Activated T-helper 2 cell treated with anti-CD3 and anti-CD28 coated beads, Interferon-gamma antibody, Interleukin-2, Interleukin-4, amounts not matched to agents 10 μg/mL and 5 μg/mL and 100 μg/mL, durations not matched to agents 14 hours and 24 hours and 36 hours (primary cell): ENCODE results near the gene OR10A2. TPM values are rescaled to one million over a fixed set of nuclear protein-coding genes. Genes with fewer than 3 reads are reported as not detected.

Source experiments
- DNase-seq: peaks from one replicate; pipeline ENCODE4 v3.0.0; 2021; ENCODE audit warnings: low spot score
- H3K27ac Mint-ChIP-seq: one replicate; pipeline ENCODE4 v1.8.0; 2021; ENCODE audit warnings: mixed read lengths
- H3K27me3 Mint-ChIP-seq: one replicate; pipeline ENCODE4 v1.8.0; 2021; ENCODE audit warnings: low read depth, mixed read lengths
- H3K36me3 Mint-ChIP-seq: one replicate; pipeline ENCODE4 v1.8.0; 2021; ENCODE audit warnings: low read depth, mixed read lengths
- H3K4me1 Mint-ChIP-seq: one replicate; pipeline ENCODE4 v1.8.0; 2021; ENCODE audit warnings: low read depth, mixed read lengths
- H3K4me3 Mint-ChIP-seq: one replicate; pipeline ENCODE4 v1.8.0; 2021; ENCODE audit warnings: low read depth, mild to moderate bottlenecking, moderate library complexity, mixed read lengths
- H3K9me3 Mint-ChIP-seq: one replicate; pipeline ENCODE4 v1.8.0; 2021; ENCODE audit warnings: mixed read lengths
- intact Hi-C: fragments of 100-400 bp; cut with micrococcal nuclease; formaldehyde crosslinking; loops from one replicate; pipeline ENCODE4 v1.15.1; 2023
- total RNA-seq: library from RNA; stranded (reverse); gene quantifications from 2 replicates; pipeline ENCODE4 v1.2.3, GENCODE V29; 2022

OR10A2 gene, protein sequence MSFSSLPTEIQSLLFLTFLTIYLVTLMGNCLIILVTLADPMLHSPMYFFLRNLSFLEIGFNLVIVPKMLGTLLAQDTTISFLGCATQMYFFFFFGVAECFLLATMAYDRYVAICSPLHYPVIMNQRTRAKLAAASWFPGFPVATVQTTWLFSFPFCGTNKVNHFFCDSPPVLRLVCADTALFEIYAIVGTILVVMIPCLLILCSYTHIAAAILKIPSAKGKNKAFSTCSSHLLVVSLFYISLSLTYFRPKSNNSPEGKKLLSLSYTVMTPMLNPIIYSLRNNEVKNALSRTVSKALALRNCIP
- 0.02 TPM in 1 of 2 replicates, not detected in the other for total RNA-seq

DNA sequence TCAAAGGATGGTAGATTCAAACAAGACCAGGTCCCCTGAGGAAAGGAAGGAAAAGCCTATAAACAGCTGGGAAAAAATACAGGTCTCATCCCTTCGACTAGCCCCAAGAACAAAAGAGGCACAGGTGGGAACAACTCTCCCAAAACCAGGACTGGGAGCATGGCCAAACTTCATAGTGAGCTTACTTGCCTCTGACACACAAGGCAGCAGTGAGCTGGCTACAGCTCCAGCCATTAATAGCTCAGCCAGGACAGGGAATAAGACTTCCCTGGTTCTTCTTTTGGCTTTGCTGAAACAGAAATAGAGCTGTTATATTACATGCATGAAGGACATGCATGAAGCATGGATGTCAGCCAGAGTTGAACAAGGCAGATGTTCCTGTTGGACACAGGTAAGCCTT is at the start of gene OR10A2:
Gene OR10A2, plus strand, starts transcription at position 97 of the 400 bp plus-strand sequence. CDS start 6,698 bp downstream, outside the sequence.
- H3K27ac Mint-ChIP-seq = no peak within 1 kb of the TSS
- H3K4me1 Mint-ChIP-seq = no peaks in the 10 kb centered on the region
- no peak within 1 kb of the TSS for H3K4me3 Mint-ChIP-seq
- no peak for DNase-seq
- H3K27me3 Mint-ChIP-seq = peaks cover 10% of the 10 kb centered on the region
- H3K36me3 Mint-ChIP-seq = no peaks in the 10 kb centered on the region
- intact Hi-C loops = no loop called here
- H3K9me3 Mint-ChIP-seq = peaks cover 7% of the 10 kb centered on the region

DNA sequence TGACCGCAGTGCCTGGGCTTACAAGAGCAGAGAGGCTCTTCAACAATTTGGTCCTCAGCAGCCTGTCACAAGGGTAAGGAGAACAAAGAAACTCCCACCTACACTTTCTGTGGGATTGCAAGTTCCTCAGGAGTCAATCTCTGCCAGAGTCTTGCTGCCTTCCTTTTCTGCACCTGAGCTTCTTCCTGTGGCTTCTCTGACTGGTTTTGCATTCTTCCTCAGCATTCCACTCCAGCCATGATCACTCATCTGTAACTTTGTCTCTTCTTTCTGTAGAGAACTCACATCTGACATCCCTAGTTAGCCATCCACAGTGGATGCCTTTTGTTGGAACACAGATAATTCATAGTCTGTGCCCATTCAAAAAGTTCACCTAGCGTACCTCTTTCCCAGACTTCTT is 49.2 kb upstream of the OR10A2 start:
- Mint-ChIP-seq H3K4me1 (peaks cover 1% of the 10 kb centered on the region), H3K27ac (no peak overlapping the region), H3K36me3 (no peaks in the 10 kb centered on the region), H3K4me3 (no peak overlapping the region), H3K9me3 (no peaks in the 10 kb centered on the region), H3K27me3 (peaks cover 17% of the 10 kb centered on the region)
- DNase-seq = no peak
- intact Hi-C loops = loop anchor here (10.0 kb wide), 1 partner anchor 181 kb away; no protein-coding TSS in a partner anchor

DNA sequence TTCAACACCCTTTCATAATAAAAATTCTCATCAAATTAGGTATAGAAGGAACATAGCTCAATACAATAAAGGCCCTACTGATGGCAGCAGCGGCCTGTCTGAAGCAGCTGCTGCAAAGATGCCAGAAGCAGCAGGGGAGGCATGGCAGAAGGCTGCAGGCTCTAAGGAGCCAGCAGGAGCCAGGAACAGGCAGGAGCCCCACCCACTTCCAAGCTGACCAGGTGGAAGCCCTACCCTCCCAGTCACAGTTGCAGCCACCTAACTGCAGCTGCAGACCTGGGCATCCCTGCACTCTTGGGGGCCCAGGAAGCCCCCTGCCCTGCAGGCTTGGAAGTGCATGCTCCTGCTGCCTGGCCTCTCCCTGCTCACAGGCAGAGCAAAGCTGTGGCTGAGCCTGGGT is 45.2 kb upstream of the OR10A2 start:
- Mint-ChIP-seq H3K27ac (no peak overlapping the region), H3K27me3 (peaks cover 2% of the 10 kb centered on the region), H3K9me3 (peaks cover 4% of the 10 kb centered on the region), H3K4me3 (no peak overlapping the region), H3K36me3 (no peaks in the 10 kb centered on the region), H3K4me1 (no peaks in the 10 kb centered on the region)
- DNase-seq = no peak
- intact Hi-C loops = loop anchor here (10.0 kb wide), 1 partner anchor 177 kb away; no protein-coding TSS in a partner anchor

DNA sequence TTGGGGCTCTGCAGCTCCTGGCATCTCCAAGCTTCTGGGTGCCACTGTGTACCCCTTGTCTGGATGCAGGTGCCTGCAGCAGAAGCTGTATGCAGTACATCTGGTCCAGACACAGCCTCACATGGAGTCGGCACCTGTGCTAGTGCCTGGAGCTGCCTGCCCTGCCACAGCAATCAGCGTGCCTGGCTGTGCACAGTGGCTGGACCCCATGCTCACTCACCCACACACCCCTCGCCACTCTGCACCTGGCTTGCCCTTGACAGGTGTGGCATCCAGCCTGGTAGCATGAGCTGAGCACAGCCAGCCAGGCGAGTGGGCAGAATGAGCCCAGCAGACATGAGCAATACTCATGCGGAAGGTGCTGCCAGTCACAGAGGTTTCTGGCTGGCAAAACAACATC is 43.9 kb upstream of the OR10A2 start:
- H3K36me3 Mint-ChIP-seq = no peaks in the 10 kb centered on the region
- H3K9me3 Mint-ChIP-seq = peaks cover 4% of the 10 kb centered on the region
- no peak overlapping the region for H3K4me3 Mint-ChIP-seq
- no peak overlapping the region for H3K27ac Mint-ChIP-seq
- no peak for DNase-seq
- no peaks in the 10 kb centered on the region for H3K4me1 Mint-ChIP-seq
- intact Hi-C loops = loop anchor here (10.0 kb wide), 1 partner anchor 176 kb away; no protein-coding TSS in a partner anchor
- peaks cover 2% of the 10 kb centered on the region for H3K27me3 Mint-ChIP-seq

DNA sequence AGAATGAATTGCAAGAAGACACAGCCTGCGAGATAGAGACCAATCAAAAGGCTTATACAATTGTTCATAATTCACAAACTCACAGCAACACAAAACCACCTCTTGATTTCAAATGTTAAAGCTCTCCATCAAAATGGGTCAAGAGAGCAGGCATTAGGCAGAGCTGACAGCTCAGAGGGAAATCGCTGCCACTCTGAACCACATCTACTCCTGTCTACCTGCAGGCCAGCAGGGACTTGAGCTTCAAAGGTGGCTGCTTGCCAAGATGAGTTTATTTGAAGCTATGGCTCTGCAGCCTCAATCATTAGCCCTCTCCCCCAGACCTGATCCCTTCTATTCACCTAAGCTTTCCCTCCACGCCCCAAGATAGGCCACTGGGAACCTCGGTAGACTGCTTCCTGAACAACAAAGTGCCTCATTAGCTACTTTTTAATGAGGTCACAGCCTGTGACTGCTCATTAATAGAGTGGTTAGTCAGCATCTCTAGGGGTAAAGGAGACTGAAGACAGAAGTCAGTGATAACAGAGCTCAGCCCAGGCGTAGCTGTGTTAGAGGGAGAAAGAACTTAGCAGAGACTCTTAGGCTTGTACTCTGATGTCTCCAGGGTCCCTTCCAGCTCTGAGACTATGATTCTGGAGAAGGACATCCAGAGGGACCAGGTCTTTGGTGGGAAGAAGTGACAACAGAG is 38.6 kb upstream of the OR10A2 start:
- intact Hi-C loops = no loop called here
- Mint-ChIP-seq H3K27ac (no peak overlapping the region), H3K4me3 (no peak overlapping the region), H3K9me3 (peaks cover 4% of the 10 kb centered on the region), H3K36me3 (no peaks in the 10 kb centered on the region), H3K27me3 (peaks cover 2% of the 10 kb centered on the region), H3K4me1 (no peaks in the 10 kb centered on the region)
- DNase-seq = no peak

DNA sequence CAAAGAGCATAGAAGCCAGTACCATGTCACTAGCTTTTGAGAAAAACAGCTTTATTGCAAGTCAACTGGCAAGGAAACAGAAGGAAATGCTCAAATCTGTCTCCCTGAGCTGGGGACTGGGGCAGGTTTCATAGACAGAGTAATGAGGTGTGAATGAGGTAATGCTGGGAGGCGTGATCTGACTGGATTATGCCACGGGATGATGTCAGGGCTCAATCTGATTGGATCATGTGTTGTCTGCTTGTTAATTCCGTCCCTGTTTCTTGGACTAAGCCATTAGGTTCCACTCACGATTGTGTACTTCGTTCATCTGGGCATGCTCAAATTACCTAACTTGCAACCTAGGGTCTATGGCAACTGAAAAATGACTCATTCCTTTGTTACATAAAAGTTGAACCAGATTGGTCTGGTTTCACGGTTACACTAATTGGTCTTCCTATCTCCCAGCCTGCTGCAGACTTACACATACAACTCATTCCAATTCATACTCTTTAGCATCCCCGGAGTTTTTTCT is 37.6 kb upstream of the OR10A2 start:
- H3K4me1 Mint-ChIP-seq = no peaks in the 10 kb centered on the region
- peaks cover 1% of the 10 kb centered on the region for H3K9me3 Mint-ChIP-seq
- no peak overlapping the region for H3K4me3 Mint-ChIP-seq
- peaks cover 2% of the 10 kb centered on the region for H3K27me3 Mint-ChIP-seq
- H3K36me3 Mint-ChIP-seq = no peaks in the 10 kb centered on the region
- H3K27ac Mint-ChIP-seq = no peak overlapping the region
- DNase-seq = no peak
- intact Hi-C loops = no loop called here

DNA sequence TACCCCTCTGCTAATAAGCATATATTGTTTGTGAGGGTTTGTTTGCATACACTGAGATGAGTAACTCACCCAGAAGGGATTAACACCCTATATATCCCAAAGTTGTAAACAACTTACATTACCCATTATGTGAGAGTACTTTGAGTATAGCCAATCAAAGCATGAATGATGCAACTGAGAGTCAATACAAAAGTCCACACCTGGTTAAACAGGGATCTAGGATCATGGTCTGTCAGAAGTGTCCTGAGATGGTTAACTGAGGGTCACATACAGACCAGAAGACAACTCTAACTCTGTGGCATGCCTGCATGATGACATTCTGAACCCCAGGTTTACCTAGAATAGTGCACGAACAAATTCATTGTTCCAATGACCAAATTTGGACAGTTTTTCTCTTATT is 34.8 kb upstream of the OR10A2 start:
- intact Hi-C loops = no loop called here
- Mint-ChIP-seq H3K4me3 (no peak overlapping the region), H3K4me1 (no peaks in the 10 kb centered on the region), H3K27me3 (no peaks in the 10 kb centered on the region), H3K27ac (no peak overlapping the region), H3K9me3 (no peaks in the 10 kb centered on the region), H3K36me3 (no peaks in the 10 kb centered on the region)
- no peak for DNase-seq

DNA sequence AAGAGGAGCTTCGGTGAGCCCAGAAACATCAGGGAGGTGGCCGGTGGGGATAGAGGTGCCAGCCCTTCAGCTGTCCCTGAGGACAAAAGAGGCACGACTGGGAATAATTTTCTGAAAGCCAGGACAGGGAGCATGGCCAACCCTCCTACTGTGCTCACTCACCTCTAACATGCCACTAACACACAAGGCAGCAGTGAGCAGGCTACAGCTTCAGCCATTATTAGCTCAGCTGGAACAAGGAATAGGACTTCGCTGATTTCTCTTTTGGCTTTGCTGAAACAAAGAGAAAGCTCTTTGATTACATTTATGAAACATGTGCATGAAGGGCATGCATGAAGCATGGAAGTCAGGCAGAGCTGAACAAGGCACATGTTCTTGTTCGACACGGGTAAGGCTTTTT is 29.5 kb upstream of the OR10A2 start:
- H3K4me3 Mint-ChIP-seq = no peak overlapping the region
- H3K4me1 Mint-ChIP-seq = no peaks in the 10 kb centered on the region
- no peaks in the 10 kb centered on the region for H3K9me3 Mint-ChIP-seq
- peaks cover 3% of the 10 kb centered on the region for H3K27me3 Mint-ChIP-seq
- H3K27ac Mint-ChIP-seq = no peak overlapping the region
- intact Hi-C loops = no loop called here
- no peaks in the 10 kb centered on the region for H3K36me3 Mint-ChIP-seq
- no peak for DNase-seq

DNA sequence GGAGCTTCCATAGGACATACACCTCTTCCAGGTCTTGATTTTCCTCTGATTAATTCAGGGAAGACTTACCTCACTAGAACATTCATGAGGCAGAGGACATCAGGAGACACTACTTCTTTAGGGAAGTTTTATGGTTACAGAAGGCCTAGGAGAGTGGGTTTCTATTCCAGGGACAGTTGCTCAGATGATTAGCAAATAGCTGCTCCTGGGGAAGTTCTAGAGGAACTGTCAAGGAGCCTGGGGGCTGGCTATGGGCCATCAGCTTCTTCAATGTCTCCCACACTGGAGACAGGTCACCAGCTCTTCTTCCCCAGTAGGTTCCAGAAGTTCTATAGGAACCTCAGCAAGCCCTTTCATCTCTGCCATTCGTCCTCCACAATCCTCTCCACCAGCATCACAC is 28.8 kb upstream of the OR10A2 start:
- Mint-ChIP-seq H3K4me1 (no peaks in the 10 kb centered on the region), H3K27me3 (peaks cover 3% of the 10 kb centered on the region), H3K9me3 (no peaks in the 10 kb centered on the region), H3K4me3 (no peak overlapping the region), H3K27ac (no peak overlapping the region), H3K36me3 (no peaks in the 10 kb centered on the region)
- intact Hi-C loops = no loop called here
- no peak for DNase-seq

DNA sequence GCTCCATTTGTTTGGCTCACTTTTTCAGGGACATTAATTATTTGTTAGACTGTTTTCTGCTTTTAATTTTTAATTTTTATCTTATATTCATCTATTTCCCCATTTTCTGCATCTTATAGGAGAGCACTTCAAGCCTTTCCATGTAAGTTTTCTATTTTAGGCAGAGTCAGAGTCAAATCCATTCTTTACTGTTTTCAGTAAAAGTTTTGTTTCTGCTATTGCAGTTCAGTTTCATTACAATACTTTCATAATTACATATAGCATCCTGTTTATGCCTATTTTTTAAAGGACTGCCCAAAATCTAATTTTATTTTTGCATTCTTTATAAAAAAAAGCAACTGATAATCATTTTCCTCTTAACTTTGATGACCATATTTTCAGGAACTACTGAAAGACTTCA is 21.2 kb upstream of the OR10A2 start:
- peaks cover 9% of the 10 kb centered on the region for H3K9me3 Mint-ChIP-seq
- DNase-seq = no peak
- no peak overlapping the region for H3K27ac Mint-ChIP-seq
- H3K4me1 Mint-ChIP-seq = peaks cover 7% of the 10 kb centered on the region
- intact Hi-C loops = loop anchor here (1.0 kb wide), 1 partner anchor 16 kb away; no protein-coding TSS in a partner anchor
- no peak overlapping the region for H3K4me3 Mint-ChIP-seq
- H3K27me3 Mint-ChIP-seq = peaks cover 3% of the 10 kb centered on the region
- no peaks in the 10 kb centered on the region for H3K36me3 Mint-ChIP-seq

DNA sequence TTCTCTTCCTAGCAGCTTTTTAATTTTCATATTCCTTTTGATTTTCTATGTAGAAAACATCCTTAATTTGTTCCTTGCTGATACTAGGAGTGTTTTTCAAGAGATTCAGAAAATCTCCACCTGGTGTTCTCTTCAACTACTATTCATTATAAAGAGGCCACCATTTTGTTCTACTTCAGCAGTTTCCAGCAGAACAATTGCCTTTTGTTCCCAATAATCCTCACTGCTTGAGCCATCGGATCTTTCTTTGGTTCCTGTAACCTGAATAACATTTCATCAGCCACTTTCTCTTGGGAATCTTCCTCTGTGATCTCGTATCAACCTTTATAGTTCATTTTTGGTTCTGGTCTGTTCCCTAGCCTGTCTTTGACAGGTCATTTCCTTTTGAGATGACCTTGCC is 19.2 kb upstream of the OR10A2 start:
- no peak overlapping the region for H3K27ac Mint-ChIP-seq
- intact Hi-C loops = no loop called here
- DNase-seq = no peak
- no peaks in the 10 kb centered on the region for H3K36me3 Mint-ChIP-seq
- peaks cover 7% of the 10 kb centered on the region for H3K4me1 Mint-ChIP-seq
- H3K27me3 Mint-ChIP-seq = peaks cover 3% of the 10 kb centered on the region
- peaks cover 9% of the 10 kb centered on the region for H3K9me3 Mint-ChIP-seq
- H3K4me3 Mint-ChIP-seq = no peak overlapping the region

DNA sequence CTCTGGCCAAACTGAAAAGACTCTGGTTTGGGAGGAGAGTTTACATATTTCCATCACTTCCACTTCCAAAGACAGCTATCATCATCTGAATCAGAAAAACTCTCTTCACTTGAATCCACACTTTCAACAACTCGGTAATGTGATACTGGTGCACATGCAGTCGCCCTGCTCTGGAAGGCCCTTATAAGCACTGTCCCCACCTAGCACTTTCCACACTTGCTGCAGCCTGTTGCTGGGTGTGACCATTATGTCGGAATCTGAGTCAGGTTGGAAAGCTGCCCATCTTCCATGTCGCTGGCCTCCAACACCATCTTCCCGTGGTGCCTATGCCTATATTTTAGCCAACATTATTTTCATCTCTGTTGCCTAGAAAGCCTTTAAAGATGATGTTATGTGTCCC is 18.5 kb upstream of the OR10A2 start:
- peaks cover 9% of the 10 kb centered on the region for H3K9me3 Mint-ChIP-seq
- peaks cover 7% of the 10 kb centered on the region for H3K4me1 Mint-ChIP-seq
- H3K27ac Mint-ChIP-seq = no peak overlapping the region
- DNase-seq = no peak
- peaks cover 3% of the 10 kb centered on the region for H3K27me3 Mint-ChIP-seq
- intact Hi-C loops = no loop called here
- H3K4me3 Mint-ChIP-seq = no peak overlapping the region
- no peaks in the 10 kb centered on the region for H3K36me3 Mint-ChIP-seq

DNA sequence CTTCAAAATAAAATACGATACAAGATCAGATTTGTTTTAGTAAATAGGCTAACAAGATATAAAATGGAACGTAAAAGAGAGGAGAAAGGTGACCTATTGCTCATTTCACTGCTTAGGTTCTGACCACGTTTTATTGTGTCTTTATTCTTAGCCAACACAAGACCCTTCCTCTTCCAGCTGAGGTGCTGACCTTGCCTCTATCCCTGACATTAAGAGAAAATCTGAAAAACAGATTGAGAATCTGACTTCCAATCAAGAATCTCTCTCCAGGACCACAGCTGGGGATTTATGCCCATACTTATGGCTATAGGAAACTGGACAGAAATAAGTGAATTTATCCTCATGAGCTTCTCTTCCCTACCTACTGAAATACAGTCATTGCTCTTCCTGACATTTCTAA is 17.5 kb upstream of the OR10A2 start, which contains the start of gene OR10A5:
Gene OR10A5, plus strand, starts transcription at position 301 of the 400 bp plus-strand sequence. Its CDS starts 0 bp downstream, at position 301.
- Mint-ChIP-seq H3K9me3 (peaks cover 11% of the 10 kb centered on the region), H3K27ac (no peak within 1 kb of the TSS), H3K36me3 (no peaks in the 10 kb centered on the region), H3K4me3 (no peak within 1 kb of the TSS), H3K27me3 (peaks cover 3% of the 10 kb centered on the region), H3K4me1 (peaks cover 7% of the 10 kb centered on the region)
- intact Hi-C loops = no loop called here
- no peak for DNase-seq
